Hypothalamus (tissue), 51 donors: ENCODE data around the gene SUCLA2.

Source experiments
- DNase-seq, 51 donors: peaks; one replicate each; lab custom pipeline; 2025; lab: John Stamatoyannopoulos, UW

SUCLA2 gene

GRCh38 chr13:48001114-48001881 lies at the start of gene SUCLA2:
Gene SUCLA2 (minus strand): TSS chr13:48001273. CDS start chr13:48001269, 4 bp downstream.
- DNase-seq: peak; percentile 25 to 92 (median 79)

GRCh38 chr13:48050550-48050949 lies 49.5 kb upstream of the SUCLA2 start:
- no peak for DNase-seq

GRCh38 chr13:48043789-48044503 lies 42.9 kb upstream of the SUCLA2 start:
- no peak for DNase-seq

- no peak for DNase-seq
Measured at GRCh38 chr13:48042894-48043293, 41.8 kb upstream of the SUCLA2 start.

- DNase-seq: no peak
Measured at GRCh38 chr13:48040896-48041295, 39.8 kb upstream of the SUCLA2 start.

GRCh38 chr13:48040049-48040448 lies 39.0 kb upstream of the SUCLA2 start:
- no peak for DNase-seq

- DNase-seq: peak in 1 of 51 donors; percentile 24
Measured at GRCh38 chr13:48038761-48039160, 37.7 kb upstream of the SUCLA2 start.

GRCh38 chr13:48037346-48038173 lies 36.5 kb upstream of the SUCLA2 start, which contains the start of gene NUDT15:
Gene NUDT15 (plus strand): TSS chr13:48037726. CDS start chr13:48037747, 21 bp downstream.
- peak; percentile 56 to 98 (median 91) for DNase-seq

- DNase-seq: no peak
Measured at GRCh38 chr13:48029859-48030258, 28.8 kb upstream of the SUCLA2 start.

- DNase-seq: no peak
Measured at GRCh38 chr13:48028066-48028465, 27.0 kb upstream of the SUCLA2 start.

- no peak for DNase-seq
Measured at GRCh38 chr13:48019796-48020195, 18.7 kb upstream of the SUCLA2 start.

- no peak for DNase-seq
Measured at GRCh38 chr13:48018637-48019036, 17.6 kb upstream of the SUCLA2 start.

GRCh38 chr13:48014359-48014758 lies 13.3 kb upstream of the SUCLA2 start:
- no peak for DNase-seq

- DNase-seq: no peak
Measured at GRCh38 chr13:48012668-48013067, 11.6 kb upstream of the SUCLA2 start.

- DNase-seq: no peak
Measured at GRCh38 chr13:48010698-48011097, 9.6 kb upstream of the SUCLA2 start.

GRCh38 chr13:48009284-48009683 lies 8.2 kb upstream of the SUCLA2 start:
- no peak for DNase-seq

GRCh38 chr13:48006396-48006795 lies 5.3 kb upstream of the SUCLA2 start:
- no peak for DNase-seq

- peak in 5 of 51 donors; percentile 0 to 4 (median 1) for DNase-seq
Measured at GRCh38 chr13:48004201-48004600, 3.1 kb upstream of the SUCLA2 start.

GRCh38 chr13:48001999-48002398 lies 926 bp upstream of the SUCLA2 start:
- peak in 5 of 51 donors; percentile 1 to 5 (median 2) for DNase-seq

GRCh38 chr13:48000559-48001113 lies 437 bp downstream of the SUCLA2 start:
- peak in 4 of 51 donors; percentile 25 to 58 (median 40) for DNase-seq

GRCh38 chr13:47999973-48000372 lies 1.1 kb downstream of the SUCLA2 start:
- DNase-seq: no peak
